CD14-positive monocyte (primary cell): ENCODE measurements around the gene ELMO3. TPM values are rescaled to one million over a fixed set of nuclear protein-coding genes. Genes with fewer than 3 reads are reported as not detected.

Experiments
- DNase-seq, 3 donors: peaks; one replicate each; pipeline ENCODE4 v3.0.0-alpha.2; 2011 to 2022
- H2AFZ ChIP-seq: 2 replicates; pipeline ENCODE4 v1.6.0; 2012; ENCODE audit warnings: mild to moderate bottlenecking, low read depth, low read length, inconsistent platforms; ENCODE audit not compliant: insufficient read depth, poor library complexity, severe bottlenecking
- H3K27ac ChIP-seq, 2 donors: 1 replicate in 1 of 2; 2 replicates in 1 of 2; pipeline ENCODE4 v1.5.1; 2012 to 2013; ENCODE audit warnings: low read length in 2 of 2, control low read depth in 1 of 2, inconsistent platforms in 1 of 2, low read depth in 1 of 2, mild to moderate bottlenecking in 1 of 2
- H3K27me3 ChIP-seq, 2 donors: one replicate each; pipeline versions ENCODE4 v1.6.0 to v1.6.1; 2011 to 2013; ENCODE audit warnings: low read length in 2 of 2; ENCODE audit not compliant: control insufficient read depth in 2 of 2, insufficient read depth in 2 of 2
- H3K36me3 ChIP-seq, 2 donors: replicated peaks in 1 of 2; 1 replicate in 1 of 2; 2 replicates in 1 of 2; pipeline versions ENCODE4 v1.5.1 to v1.6.1; 2012 to 2013; ENCODE audit warnings: low read length in 2 of 2, control low read depth in 1 of 2, inconsistent platforms in 1 of 2, mild to moderate bottlenecking in 1 of 2; ENCODE audit not compliant: insufficient read depth in 2 of 2, control insufficient read depth in 1 of 2
- H3K4me1 ChIP-seq, 2 donors: 1 replicate in 1 of 2; 2 replicates in 1 of 2; pipeline versions ENCODE4 v1.5.1 to v1.6.1; 2012 to 2013; ENCODE audit warnings: low read length in 2 of 2, control low read depth in 1 of 2, inconsistent platforms in 1 of 2, mild to moderate bottlenecking in 1 of 2, moderate library complexity in 1 of 2; ENCODE audit not compliant: insufficient read depth in 2 of 2, control insufficient read depth in 1 of 2
- H3K4me2 ChIP-seq: replicated peaks from 2 replicates; pipeline ENCODE3; 2012; ENCODE audit warnings: low read length, moderate library complexity, mild to moderate bottlenecking; ENCODE audit not compliant: poor library complexity, severe bottlenecking; ENCODE audit errors: extremely low read depth
- H3K4me3 ChIP-seq, 3 experiments: fragments of 200-600 bp in 1 of 3; sonication (generic) in 1 of 3; replicated peaks in 1 of 3; 1 replicate in 2 of 3; 2 replicates in 1 of 3; pipeline ENCODE4 v1.5.1; 2011 to 2013; ENCODE audit warnings: low read length in 3 of 3, mild to moderate bottlenecking in 3 of 3, control low read depth in 2 of 3, low read depth in 2 of 3, inconsistent platforms in 1 of 3, moderate library complexity in 1 of 3
- H3K79me2 ChIP-seq: 2 replicates; pipeline ENCODE4 v1.6.0; 2012; ENCODE audit warnings: mild to moderate bottlenecking, control low read depth, inconsistent platforms, low read length, moderate library complexity; ENCODE audit not compliant: insufficient read depth
- H3K9ac ChIP-seq: 2 replicates; pipeline ENCODE4 v1.6.0; 2017; ENCODE audit warnings: low read length, mild to moderate bottlenecking; ENCODE audit not compliant: insufficient read depth, poor library complexity, severe bottlenecking
- H3K9me3 ChIP-seq, 2 donors: replicated peaks in 1 of 2; 1 replicate in 1 of 2; 2 replicates in 1 of 2; pipeline versions ENCODE4 v1.5.1 to v1.6.1; 2012 to 2013; ENCODE audit warnings: low read length in 2 of 2, control low read depth in 1 of 2; ENCODE audit not compliant: control insufficient read depth in 1 of 2, insufficient read depth in 1 of 2
- H4K20me1 ChIP-seq: 2 replicates; pipeline ENCODE4 v1.6.0; 2012; ENCODE audit warnings: mild to moderate bottlenecking, low read length, control low read depth, moderate library complexity; ENCODE audit not compliant: insufficient read depth
- H3K27ac Mint-ChIP-seq, 7 donors: one replicate each; pipeline ENCODE4 v1.8.0; 2020; ENCODE audit warnings: mild to moderate bottlenecking in 7 of 7, mixed read lengths in 7 of 7, moderate library complexity in 6 of 7, inconsistent platforms in 2 of 7
- H3K27me3 Mint-ChIP-seq, 3 donors: one replicate each; pipeline ENCODE4 v1.8.0; 2021 to 2022; ENCODE audit warnings: low read depth in 3 of 3, mild to moderate bottlenecking in 3 of 3, mixed read lengths in 3 of 3, moderate library complexity in 3 of 3, inconsistent platforms in 1 of 3
- H3K36me3 Mint-ChIP-seq, 2 donors: one replicate each; pipeline ENCODE4 v1.8.0; 2020; ENCODE audit warnings: mixed read lengths in 2 of 2, inconsistent platforms in 1 of 2, mild to moderate bottlenecking in 1 of 2
- H3K4me1 Mint-ChIP-seq: one replicate; pipeline ENCODE4 v1.8.0; 2020; ENCODE audit warnings: mild to moderate bottlenecking, mixed read lengths
- H3K4me3 Mint-ChIP-seq, 2 donors: one replicate each; pipeline ENCODE4 v1.8.0; 2020; ENCODE audit warnings: mild to moderate bottlenecking in 2 of 2, mixed read lengths in 2 of 2, moderate library complexity in 1 of 2
- H3K9me3 Mint-ChIP-seq, 7 donors: one replicate each; pipeline ENCODE4 v1.8.0; 2020 to 2022; ENCODE audit warnings: mixed read lengths in 7 of 7, mild to moderate bottlenecking in 6 of 7, moderate library complexity in 6 of 7, inconsistent platforms in 2 of 7
- CTCF ChIP-seq: fragments of 200-600 bp; IDR thresholded peaks from one replicate; pipeline ENCODE4 v1.8.0; 2022; ENCODE audit warnings: antibody characterized with exemption, mild to moderate bottlenecking
- WGBS: methylation state at CpG from one replicate; pipeline ENCODE4 v1.1.5; 2013; ENCODE audit warnings: missing lambda C conversion rate; ENCODE audit not compliant: insufficient coverage; 5-methylcytosine and 5-hydroxymethylcytosine counted together
- intact Hi-C, 2 donors: fragments of 100-400 bp; cut with micrococcal nuclease; formaldehyde crosslinking; loops; one replicate each; pipeline versions ENCODE4 v1.15.0 to v1.15.1; 2023
- polyA plus RNA-seq, 3 donors: library from polyadenylated mRNA; depleted of rRNA in 1 of 3; unstranded in 2 of 3; stranded (reverse) in 1 of 3; fragments of 300-500 nt in 2 of 3; fragments of >200 nt in 1 of 3; fragmentation: Illumina TruSeq in 2 of 3; gene quantifications; 1 replicate in 2 of 3; 2 replicates in 1 of 3; pipeline ENCODE4 v1.2.3, GENCODE V29; 2012 to 2021

The ELMO3 gene
- polyA plus RNA-seq, 3 donors = 0.15 to 7.0 TPM; not detected in 1

- H3K36me3 Mint-ChIP-seq = peaks cover 42 to 53% of the 10 kb centered on the region in 2 donors
- H3K4me3 ChIP-seq = peak overlapping the region in 1 of 3 experiments; percentile 95
- peak overlapping the region in 1 of 2 donors; percentile 87 for H3K27ac ChIP-seq
- no peaks in the 10 kb centered on the region for H3K27me3 ChIP-seq
- H3K36me3 ChIP-seq = peaks cover 41 to 47% of the 10 kb centered on the region in 2 donors
- peaks cover 18 to 20% of the 10 kb centered on the region in 2 donors for H3K4me1 ChIP-seq
- no peak overlapping the region for H2AFZ ChIP-seq
- intact Hi-C loops = loop anchor here (2.0 to 5.0 kb wide), 3 partner anchors 33 to 53 kb away; partner anchors contain the start of genes FHOD1 (in 2 of the 2) and TMEM208 (in 2 of the 2)
- H3K4me1 Mint-ChIP-seq = peaks cover 36% of the 10 kb centered on the region
- H3K9me3 Mint-ChIP-seq = peaks cover 0 to 2% (median 0%) of the 10 kb centered on the region in 7 donors
- H4K20me1 ChIP-seq = peaks cover 64% of the 10 kb centered on the region
- H3K9ac ChIP-seq = no peak overlapping the region
- no peak overlapping the region for H3K4me3 Mint-ChIP-seq
- H3K9me3 ChIP-seq = no peaks in the 10 kb centered on the region
- H3K27me3 Mint-ChIP-seq = peaks cover 0 to 2% (median 0%) of the 10 kb centered on the region in 3 donors
- H3K27ac Mint-ChIP-seq = peak overlapping the region in 4 of 7 donors; percentile 80 to 88 (median 84)
- no peak for DNase-seq
- peaks cover 30% of the 10 kb centered on the region for H3K79me2 ChIP-seq
- H3K4me2 ChIP-seq = peak overlapping the region; percentile 83
- no peak for TF ChIP-seq CTCF
Observed at GRCh38 chr16:67193536-67193935, 5.4 kb upstream of the ELMO3 start.

- Histone ChIP-seq H3K36me3 (peaks cover 41 to 54% of the 10 kb centered on the region in 2 donors), H3K4me1 (peaks cover 18 to 20% of the 10 kb centered on the region in 2 donors), H3K27me3 (no peaks in the 10 kb centered on the region), H2AFZ (no peak overlapping the region), H3K4me2 (no peak overlapping the region), H3K4me3 (no peak overlapping the region), H3K27ac (peak overlapping the region in 1 of 2 donors; percentile 32), H3K9ac (no peak overlapping the region), H4K20me1 (peaks cover 70% of the 10 kb centered on the region), H3K9me3 (no peaks in the 10 kb centered on the region), H3K79me2 (peaks cover 30% of the 10 kb centered on the region)
- no peak for TF ChIP-seq CTCF
- 100% methylated on average over 4 of the region's 6 CpGs for WGBS
- Mint-ChIP-seq H3K4me3 (no peak overlapping the region), H3K36me3 (peaks cover 42 to 55% of the 10 kb centered on the region in 2 donors), H3K4me1 (peaks cover 36% of the 10 kb centered on the region), H3K27ac (peak overlapping the region in 2 of 7 donors; percentile 8 to 54), H3K9me3 (peaks cover 0 to 2% (median 0%) of the 10 kb centered on the region in 7 donors), H3K27me3 (peaks cover 0 to 2% (median 0%) of the 10 kb centered on the region in 3 donors)
- DNase-seq = no peak
- intact Hi-C loops = loop anchor here (5.0 kb wide), 1 partner anchor 33 kb away; the partner anchor contains the start of gene TMEM208 (in 2 of the 2)
Observed at GRCh38 chr16:67194260-67194659, 4.7 kb upstream of the ELMO3 start.
